LNCaP clone FGC (cell line): ENCODE measurements around the gene FBXL20.

Experiments
- DNase-seq: peaks from one replicate; pipeline ENCODE4 v3.0.0-alpha.2; 2011; ENCODE audit warnings: low read depth
- H3K4me3 ChIP-seq: 2 replicates; pipeline ENCODE4 v1.5.1; 2011; ENCODE audit warnings: mild to moderate bottlenecking, low read depth, low read length, control low read depth
- CTCF ChIP-seq: IDR thresholded peaks from 2 replicates; pipeline ENCODE4 v1.5.1; 2012; ENCODE audit warnings: mild to moderate bottlenecking; ENCODE audit not compliant: control insufficient read depth, insufficient read depth; ENCODE audit errors: extremely low read depth

The FBXL20 gene

DNA sequence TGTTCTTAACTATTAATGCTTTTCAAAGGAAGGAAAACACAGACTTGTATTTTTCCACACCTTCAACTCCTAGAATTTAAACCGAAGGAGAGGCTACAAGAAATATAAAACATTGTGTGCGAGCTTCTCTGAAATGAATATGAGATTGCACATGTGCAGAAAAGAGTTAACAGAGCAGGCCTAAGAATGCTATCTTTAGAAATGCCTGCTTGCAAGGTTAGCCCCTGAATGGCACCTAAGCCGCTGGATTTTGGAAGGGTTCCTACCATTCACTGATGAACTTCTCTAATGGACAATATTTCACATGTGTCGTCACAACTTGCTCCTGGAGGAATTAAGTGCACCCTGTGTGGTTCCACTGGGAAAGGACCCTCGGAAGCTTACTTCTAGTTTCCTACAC, 69.3 kb downstream of the FBXL20 start:
- DNase-seq = no peak
- H3K4me3 ChIP-seq = no peak overlapping the region
- no peak for TF ChIP-seq CTCF

- no peak for DNase-seq
- H3K4me3 ChIP-seq = no peak overlapping the region
- no peak for TF ChIP-seq CTCF
Observed at GRCh38 chr17:39328815-39329214, 72.6 kb downstream of the FBXL20 start.

GRCh38 chr17:39327109-39327508, 74.3 kb downstream of the FBXL20 start:
- DNase-seq = peak; percentile 70
- no peak overlapping the region for H3K4me3 ChIP-seq
- TF ChIP-seq CTCF = no peak

GRCh38 chr17:39325528-39326240, 75.7 kb downstream of the FBXL20 start:
- no peak overlapping the region for H3K4me3 ChIP-seq
- DNase-seq = no peak
- no peak for TF ChIP-seq CTCF

DNA sequence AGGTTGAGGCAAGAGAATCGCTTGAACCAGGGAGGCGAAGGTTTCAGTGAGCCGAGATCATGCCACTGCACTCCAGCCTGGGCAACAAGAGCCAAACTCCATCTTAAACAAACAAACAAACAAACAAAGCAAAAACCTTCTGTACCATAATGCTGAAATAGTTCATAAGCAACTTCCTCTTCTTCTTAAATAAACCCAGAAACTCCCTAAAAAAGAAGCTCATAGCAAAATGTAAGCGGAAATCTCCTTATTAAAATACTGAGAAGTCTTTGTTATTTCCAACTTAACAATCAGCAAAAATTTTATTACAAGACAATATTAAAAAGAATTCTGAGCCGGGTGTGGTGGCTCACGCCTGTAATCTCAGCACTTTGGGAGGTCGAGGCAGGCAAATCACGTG, 82.8 kb downstream of the FBXL20 start:
- TF ChIP-seq CTCF = no peak
- no peak overlapping the region for H3K4me3 ChIP-seq
- no peak for DNase-seq

GRCh38 chr17:39306509-39307212, 94.8 kb downstream of the FBXL20 start:
- no peak for TF ChIP-seq CTCF
- H3K4me3 ChIP-seq = no peak overlapping the region
- no peak for DNase-seq
